Measurements from ENCODE around the gene SREBF2.

SREBF2 gene
- 100 to 131 reads per million in 2 donors for total RNA-seq

- DNase-seq, result peak; percentile 97
Observed at GRCh38 chr22:41832553-41833368, at the start of gene SREBF2. Gene SREBF2, plus strand, starts transcription at chr22:41833105. Its CDS starts 166 bp downstream, at chr22:41833271.

GRCh38 chr22:41787331-41787730 is 45.6 kb upstream of the SREBF2 start:
- no peak for DNase-seq

GRCh38 chr22:41793871-41794270 is 39.0 kb upstream of the SREBF2 start:
- DNase-seq, result no peak

DNA sequence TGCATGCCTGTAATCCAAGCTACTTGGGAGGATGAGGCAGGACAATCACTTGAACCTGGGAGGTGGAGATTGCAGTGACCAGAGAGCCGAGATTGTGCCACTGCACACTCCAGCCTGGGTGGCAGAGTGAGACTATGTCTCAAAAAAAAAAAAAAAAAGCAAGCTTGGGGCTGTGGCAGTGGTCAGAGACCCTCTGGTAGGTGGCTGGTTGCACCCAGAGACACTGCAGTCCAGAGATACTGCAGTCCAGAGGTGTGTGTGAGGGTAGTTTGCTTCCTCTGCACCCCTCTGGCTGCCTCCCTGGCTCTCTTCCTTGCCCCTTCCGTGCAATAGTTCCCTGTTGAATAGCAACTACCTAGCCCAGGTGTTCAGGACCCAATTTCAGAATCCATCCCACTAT is 34.2 kb upstream of the SREBF2 start:
- DNase-seq, result no peak

- DNase-seq, result no peak
Observed at GRCh38 chr22:41799486-41800347, 33.2 kb upstream of the SREBF2 start.

DNA sequence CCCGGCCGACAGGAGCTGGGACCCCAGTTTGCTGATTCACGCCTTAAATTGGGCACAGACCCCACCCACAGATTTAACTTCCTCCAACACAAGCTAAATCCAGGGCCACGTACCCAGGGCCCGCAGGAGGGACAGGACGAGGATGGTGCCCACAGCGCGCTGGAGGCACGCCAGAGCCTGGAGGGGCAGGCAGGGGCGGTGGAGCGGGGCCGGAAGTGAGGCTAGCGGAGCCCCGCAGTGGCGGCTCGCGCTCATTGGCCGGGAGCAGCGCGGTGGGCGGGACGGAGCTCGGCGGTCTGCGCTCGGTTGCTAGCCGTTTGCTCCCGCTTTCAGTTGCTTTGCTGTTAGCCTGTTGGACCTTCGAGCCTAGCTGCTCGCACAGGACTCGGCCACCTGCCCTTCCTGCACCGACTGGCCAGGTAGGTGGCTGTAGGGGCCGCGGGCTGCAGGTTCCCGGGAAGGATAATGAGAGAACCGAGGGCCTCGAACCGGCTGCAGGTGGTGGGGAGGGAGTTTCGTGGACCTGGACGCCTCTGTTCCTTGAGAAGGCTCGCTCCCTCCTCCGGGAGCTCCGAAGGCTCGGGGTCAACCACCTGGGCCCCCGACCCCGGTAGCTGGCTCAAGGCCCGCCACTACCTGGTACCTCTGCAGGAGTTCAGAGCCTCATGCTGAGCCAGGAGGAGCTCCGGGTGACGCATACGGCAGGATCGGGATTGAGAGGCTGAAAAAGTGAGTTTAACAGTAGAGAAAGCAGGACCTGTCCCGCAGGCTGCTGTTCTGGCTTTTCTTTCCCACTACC is 32.4 kb upstream of the SREBF2 start, which contains the start of gene CCDC134:
TSS of gene CCDC134 (plus strand) at position 332 of the 799 bp plus-strand sequence. CDS start 8,212 bp downstream, outside the sequence.
- peak; percentile 84 for DNase-seq

GRCh38 chr22:41801147-41801819 is 31.6 kb upstream of the SREBF2 start:
- no peak for DNase-seq

DNA sequence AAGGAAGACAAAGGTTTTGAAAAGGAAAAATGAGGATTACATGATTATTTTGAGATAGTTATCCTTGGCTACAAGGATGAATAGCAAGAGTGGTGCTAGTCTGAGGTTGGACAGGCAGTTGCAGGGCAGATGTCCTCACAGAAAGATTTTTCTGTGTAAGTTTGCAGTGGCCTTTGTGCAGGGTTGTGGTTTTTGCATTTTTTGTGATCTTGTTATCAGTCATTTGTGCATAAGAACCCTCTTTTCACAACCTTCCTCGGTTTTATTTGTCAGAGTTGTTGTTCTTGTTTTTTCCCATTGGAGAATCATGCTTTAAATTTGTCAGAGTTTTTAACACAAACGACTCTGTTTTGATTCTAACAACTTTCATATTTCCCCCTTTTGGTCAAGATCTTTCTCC is 31.0 kb upstream of the SREBF2 start:
- DNase-seq, result no peak

GRCh38 chr22:41805639-41806038 is 27.3 kb upstream of the SREBF2 start:
- DNase-seq, result no peak

GRCh38 chr22:41808400-41808799 is 24.5 kb upstream of the SREBF2 start:
- no peak for DNase-seq

DNA sequence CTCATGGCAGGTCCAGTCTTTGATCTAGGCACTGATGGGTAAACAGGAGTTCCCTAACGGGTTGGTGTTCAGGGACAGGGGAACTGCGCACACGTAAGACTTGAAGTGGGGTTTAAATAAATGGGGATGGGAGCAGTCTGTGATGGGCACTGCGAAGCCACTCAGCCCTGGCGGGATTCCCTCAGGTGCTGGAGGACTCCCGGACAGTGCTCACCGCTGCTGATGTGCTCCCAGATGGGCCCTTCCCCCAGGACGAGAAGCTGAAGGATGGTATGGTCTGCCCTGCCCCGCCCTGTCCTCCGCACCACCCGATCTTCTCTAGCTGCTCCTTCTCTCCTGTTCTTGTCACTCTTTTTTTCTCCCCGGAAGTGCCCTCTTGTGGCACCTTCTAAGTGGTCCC is 22.9 kb upstream of the SREBF2 start:
- no peak for DNase-seq

DNA sequence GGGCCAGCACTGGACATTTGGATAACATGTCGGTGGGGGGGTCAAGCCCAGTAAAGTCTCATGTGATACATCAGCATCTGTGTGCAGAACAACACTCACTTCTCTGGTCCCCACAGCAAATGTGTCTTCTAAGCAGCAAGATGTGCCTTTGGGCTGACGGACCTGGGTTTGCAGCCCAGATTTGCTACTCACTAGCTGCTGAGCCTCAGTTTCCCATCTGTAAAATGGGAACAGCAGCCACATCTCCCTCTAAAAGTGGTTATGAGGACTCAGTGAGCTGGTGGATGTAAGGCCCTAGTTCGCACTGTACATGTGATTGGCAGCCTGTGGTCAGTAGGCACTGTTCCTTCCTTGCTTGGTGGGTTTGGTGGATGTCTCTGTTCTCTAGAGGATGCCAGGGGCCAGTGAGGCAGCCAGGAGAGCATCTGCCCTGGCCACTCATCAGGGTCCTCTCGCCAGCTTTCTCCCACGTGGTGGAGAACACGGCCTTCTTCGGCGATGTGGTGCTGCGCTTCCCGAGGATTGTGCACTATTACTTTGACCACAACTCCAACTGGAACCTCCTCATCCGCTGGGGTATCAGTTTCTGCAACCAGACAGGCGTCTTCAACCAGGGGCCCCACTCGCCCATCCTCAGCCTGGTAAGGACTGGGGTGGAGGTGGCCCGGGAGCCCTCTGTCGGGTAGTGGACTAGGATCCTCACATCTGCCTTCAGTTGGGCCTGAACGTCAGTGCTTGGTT is 19.9 kb upstream of the SREBF2 start:
- DNase-seq, result no peak

DNA sequence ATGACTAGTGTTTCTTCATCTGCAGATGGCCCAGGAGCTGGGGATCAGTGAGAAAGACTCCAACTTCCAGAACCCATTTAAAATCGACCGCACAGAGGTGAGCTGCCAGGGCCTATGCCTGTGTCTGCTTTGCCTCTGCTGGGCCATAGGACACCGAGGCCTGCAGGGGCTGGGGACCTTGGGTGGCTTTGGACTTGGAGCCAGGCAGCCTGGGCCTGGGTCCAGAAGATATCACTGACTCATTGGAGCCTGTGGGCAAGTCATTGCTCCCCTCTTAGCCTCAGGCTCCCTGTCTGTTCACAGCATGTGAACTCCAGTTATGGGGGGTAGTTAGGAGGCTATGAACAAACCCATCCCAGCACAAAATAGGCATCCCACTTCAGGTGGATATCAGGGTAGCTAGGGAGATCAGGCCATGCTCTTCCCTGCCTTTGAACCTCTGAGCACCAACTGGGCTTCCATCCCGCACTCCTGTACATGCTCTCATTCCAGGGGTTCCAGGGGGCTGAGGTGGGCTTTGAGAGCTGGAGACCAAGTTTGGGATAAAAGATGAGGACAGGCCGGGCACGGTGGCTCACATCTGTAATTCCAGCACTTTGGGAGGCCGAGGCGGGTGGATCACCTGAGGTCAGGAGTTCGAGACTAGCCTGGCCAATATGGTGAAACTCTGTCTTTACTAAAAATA is 19.0 kb upstream of the SREBF2 start:
- no peak for DNase-seq

DNA sequence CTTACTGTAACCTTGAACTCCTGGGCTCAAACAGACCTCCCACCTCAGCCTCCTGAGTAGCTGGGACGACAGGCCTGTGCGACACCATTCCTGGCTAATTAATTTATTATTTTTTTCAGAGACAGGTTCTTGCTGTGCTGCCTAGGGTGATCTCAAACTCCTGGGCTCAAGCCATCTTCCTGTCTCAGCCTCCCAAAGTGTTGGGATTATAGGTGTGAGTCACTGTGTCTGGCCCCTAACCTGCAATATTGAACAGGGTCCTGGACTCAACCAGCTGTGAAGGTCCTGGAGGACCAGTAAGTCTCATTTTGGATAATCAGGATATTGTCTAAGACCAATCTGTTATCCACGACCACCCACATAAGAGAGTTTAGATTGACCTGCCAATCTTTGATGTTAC is 17.2 kb upstream of the SREBF2 start:
- no peak for DNase-seq

- no peak for DNase-seq
Observed at GRCh38 chr22:41816241-41816640, 16.7 kb upstream of the SREBF2 start.

GRCh38 chr22:41816871-41817270 is 16.0 kb upstream of the SREBF2 start:
- no peak for DNase-seq

GRCh38 chr22:41818011-41818410 is 14.9 kb upstream of the SREBF2 start:
- DNase-seq, result no peak

GRCh38 chr22:41818596-41818995 is 14.3 kb upstream of the SREBF2 start:
- DNase-seq, result no peak

GRCh38 chr22:41819257-41819656 is 13.6 kb upstream of the SREBF2 start:
- no peak for DNase-seq

- no peak for DNase-seq
Observed at GRCh38 chr22:41820447-41820846, 12.5 kb upstream of the SREBF2 start.

Data from activated gamma-delta T cell (primary cell).